Measurements from ENCODE around the gene LGALS1. TPM values are rescaled to one million over a fixed set of nuclear protein-coding genes. Genes with fewer than 3 reads are reported as not detected.
A peak's percentile ranks its signal among the peaks of the same experiment; 100 is the strongest.

The LGALS1 gene
- total and polyA plus RNA-seq, 9 of the 15 experiments (the other 6 are each of a cell fraction or from before 2014, with no cell fraction given), result 160 to 800 (median 330) TPM

DNA sequence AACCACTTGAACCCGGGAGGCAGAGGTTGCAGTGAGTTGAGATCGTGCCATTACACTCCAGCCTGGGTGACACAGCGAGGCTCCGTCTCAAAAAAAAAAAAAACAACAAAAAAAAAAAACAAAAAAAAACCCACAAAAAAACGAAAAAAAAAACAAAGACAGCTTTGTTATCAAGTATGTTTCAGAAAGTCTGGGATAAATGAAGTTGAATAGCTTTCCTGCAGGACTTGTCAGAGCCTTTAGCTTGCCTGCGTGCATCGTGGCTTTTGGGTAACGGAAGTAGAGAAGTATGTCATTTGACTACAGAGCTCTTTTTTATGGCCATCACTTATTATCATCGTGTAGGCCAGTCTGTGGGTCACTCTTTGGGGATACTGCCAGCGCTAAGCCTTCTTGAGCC is 36.1 kb downstream of the LGALS1 start:
- CTCF ChIA-PET (ENCODE audit: low intra/inter-chr PET ratio), result no interaction called here

More for the DNA sequence above, 36.1 kb downstream of the LGALS1 start:
- peaks cover 0 to 23% of the 10 kb centered on the region in 2 experiments; a peak in 2 of 5 replicates for H3K4me1 ChIP-seq (replicated peaks in 1 of 2; ENCODE audit: control insufficient read depth in 2 of 2, insufficient read depth in 2 of 2, low read length in 2 of 2)
- in situ Hi-C loops (cut with MboI) (no loop called here), intact Hi-C loops (cut with micrococcal nuclease) (no loop called here)
- H3K9ac ChIP-seq (ENCODE audit: insufficient read depth in 1 of 2, low read depth in 2 of 2, low read length in 2 of 2), result no peak overlapping the region
- H3K27ac ChIP-seq (ENCODE audit: extremely low read depth, low read depth, low read length), result no peak overlapping the region
- no peaks in the 10 kb centered on the region for H3K27me3 ChIP-seq (ENCODE audit: control insufficient read depth in 2 of 2, insufficient read depth in 2 of 2, low read length in 2 of 2)
- no TSS peak for BruUV-seq (replicated peaks)
- POLR2A ChIA-PET, result no interaction called here
- H3K4me2 ChIP-seq (ENCODE audit: insufficient read depth, low read length), result no peak overlapping the region
- WGBS (ENCODE audit: insufficient coverage, low coverage, missing lambda C conversion rate), result 12% methylated on average over 7 of the region's 10 CpGs
- H3K36me3 ChIP-seq (ENCODE audit: control insufficient read depth, insufficient read depth, low read length), result no peaks in the 10 kb centered on the region
- DNase-seq (ENCODE audit: extremely low read depth in 1 of 4, low spot score in 3 of 4), result no peak
- H3K4me3 ChIP-seq, result no peak overlapping the region
- TF ChIP-seq ARHGAP35 (IDR thresholded peaks at IDR 0.05; ENCODE audit: partially characterized antibody) (no peak), ZNF239 (CRISPR knock-in tag; IDR thresholded peaks at IDR 0.05) (peak; percentile 99), RBM25 (IDR thresholded peaks at IDR 0.05; ENCODE audit: low read depth, low read length, severe bottlenecking) (peak; percentile 82), ZNF354B (CRISPR knock-in tag; IDR thresholded peaks at IDR 0.05) (no peak)
- TF ChIP-seq, protein P1, sequence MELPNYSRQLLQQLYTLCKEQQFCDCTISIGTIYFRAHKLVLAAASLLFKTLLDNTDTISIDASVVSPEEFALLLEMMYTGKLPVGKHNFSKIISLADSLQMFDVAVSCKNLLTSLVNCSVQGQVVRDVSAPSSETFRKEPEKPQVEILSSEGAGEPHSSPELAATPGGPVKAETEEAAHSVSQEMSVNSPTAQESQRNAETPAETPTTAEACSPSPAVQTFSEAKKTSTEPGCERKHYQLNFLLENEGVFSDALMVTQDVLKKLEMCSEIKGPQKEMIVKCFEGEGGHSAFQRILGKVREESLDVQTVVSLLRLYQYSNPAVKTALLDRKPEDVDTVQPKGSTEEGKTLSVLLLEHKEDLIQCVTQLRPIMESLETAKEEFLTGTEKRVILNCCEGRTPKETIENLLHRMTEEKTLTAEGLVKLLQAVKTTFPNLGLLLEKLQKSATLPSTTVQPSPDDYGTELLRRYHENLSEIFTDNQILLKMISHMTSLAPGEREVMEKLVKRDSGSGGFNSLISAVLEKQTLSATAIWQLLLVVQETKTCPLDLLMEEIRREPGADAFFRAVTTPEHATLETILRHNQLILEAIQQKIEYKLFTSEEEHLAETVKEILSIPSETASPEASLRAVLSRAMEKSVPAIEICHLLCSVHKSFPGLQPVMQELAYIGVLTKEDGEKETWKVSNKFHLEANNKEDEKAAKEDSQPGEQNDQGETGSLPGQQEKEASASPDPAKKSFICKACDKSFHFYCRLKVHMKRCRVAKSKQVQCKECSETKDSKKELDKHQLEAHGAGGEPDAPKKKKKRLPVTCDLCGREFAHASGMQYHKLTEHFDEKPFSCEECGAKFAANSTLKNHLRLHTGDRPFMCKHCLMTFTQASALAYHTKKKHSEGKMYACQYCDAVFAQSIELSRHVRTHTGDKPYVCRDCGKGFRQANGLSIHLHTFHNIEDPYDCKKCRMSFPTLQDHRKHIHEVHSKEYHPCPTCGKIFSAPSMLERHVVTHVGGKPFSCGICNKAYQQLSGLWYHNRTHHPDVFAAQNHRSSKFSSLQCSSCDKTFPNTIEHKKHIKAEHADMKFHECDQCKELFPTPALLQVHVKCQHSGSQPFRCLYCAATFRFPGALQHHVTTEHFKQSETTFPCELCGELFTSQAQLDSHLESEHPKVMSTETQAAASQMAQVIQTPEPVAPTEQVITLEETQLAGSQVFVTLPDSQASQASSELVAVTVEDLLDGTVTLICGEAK (IDR thresholded peaks at IDR 0.05), result no peak
- TF ChIP-seq, protein P1 (CRISPR knock-in tag; IDR thresholded peaks at IDR 0.05), result no peak
- H3K79me2 ChIP-seq (ENCODE audit: control insufficient read depth, insufficient read depth, low read length), result no peaks in the 10 kb centered on the region
- no peak overlapping the region for H2AFZ ChIP-seq (ENCODE audit: low read depth, low read length)
- ATAC-seq, result no peak
- no peaks in the 10 kb centered on the region for H3K9me1 ChIP-seq (ENCODE audit: control insufficient read depth, insufficient read depth, low read length)
- no peaks in the 10 kb centered on the region for H4K20me1 ChIP-seq (replicated peaks; ENCODE audit: control insufficient read depth, insufficient read depth, low read length)
- no peak for FAIRE-seq
- no peaks in the 10 kb centered on the region for H3K9me3 ChIP-seq (replicated peaks; ENCODE audit: control insufficient read depth, insufficient read depth, low read depth, low read length)

Measured in K562 (cell line).